ENCODE measurements around the gene CDH4.

DNA sequence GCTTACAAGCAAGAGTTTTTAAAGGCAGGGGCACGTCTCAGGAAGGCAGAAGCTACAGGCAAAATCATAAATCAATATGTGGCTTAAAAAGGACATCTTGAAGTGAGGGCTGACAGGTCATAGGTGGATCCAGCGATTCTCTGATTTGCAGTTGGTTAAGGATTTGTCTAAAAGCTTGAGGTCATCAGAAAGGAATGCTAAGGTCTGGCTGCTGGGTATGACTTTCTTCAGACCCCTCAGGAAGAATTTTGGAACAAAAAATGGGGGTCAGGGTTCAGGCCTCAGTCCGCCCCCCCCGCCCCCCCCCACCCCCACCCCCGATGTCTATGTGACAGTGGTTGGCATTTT, 261.9 kb downstream of the CDH4 start:
- TF ChIP-seq, protein P1, sequence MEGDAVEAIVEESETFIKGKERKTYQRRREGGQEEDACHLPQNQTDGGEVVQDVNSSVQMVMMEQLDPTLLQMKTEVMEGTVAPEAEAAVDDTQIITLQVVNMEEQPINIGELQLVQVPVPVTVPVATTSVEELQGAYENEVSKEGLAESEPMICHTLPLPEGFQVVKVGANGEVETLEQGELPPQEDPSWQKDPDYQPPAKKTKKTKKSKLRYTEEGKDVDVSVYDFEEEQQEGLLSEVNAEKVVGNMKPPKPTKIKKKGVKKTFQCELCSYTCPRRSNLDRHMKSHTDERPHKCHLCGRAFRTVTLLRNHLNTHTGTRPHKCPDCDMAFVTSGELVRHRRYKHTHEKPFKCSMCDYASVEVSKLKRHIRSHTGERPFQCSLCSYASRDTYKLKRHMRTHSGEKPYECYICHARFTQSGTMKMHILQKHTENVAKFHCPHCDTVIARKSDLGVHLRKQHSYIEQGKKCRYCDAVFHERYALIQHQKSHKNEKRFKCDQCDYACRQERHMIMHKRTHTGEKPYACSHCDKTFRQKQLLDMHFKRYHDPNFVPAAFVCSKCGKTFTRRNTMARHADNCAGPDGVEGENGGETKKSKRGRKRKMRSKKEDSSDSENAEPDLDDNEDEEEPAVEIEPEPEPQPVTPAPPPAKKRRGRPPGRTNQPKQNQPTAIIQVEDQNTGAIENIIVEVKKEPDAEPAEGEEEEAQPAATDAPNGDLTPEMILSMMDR (tag by site-specific recombination; IDR thresholded peaks at IDR 0.05): no peak
- TF ChIP-seq ZNF146 (tag by site-specific recombination; IDR thresholded peaks at IDR 0.05): no peak
- TF ChIP-seq EGR2 (tag by site-specific recombination; IDR thresholded peaks at IDR 0.05; ENCODE audit: low read depth): no peak
- TF ChIP-seq ZNF707 (tag by site-specific recombination; IDR thresholded peaks at IDR 0.05): no peak
- TF ChIP-seq ZNF324 (tag by site-specific recombination; IDR thresholded peaks at IDR 0.05): no peak
- TF ChIP-seq, protein P2, sequence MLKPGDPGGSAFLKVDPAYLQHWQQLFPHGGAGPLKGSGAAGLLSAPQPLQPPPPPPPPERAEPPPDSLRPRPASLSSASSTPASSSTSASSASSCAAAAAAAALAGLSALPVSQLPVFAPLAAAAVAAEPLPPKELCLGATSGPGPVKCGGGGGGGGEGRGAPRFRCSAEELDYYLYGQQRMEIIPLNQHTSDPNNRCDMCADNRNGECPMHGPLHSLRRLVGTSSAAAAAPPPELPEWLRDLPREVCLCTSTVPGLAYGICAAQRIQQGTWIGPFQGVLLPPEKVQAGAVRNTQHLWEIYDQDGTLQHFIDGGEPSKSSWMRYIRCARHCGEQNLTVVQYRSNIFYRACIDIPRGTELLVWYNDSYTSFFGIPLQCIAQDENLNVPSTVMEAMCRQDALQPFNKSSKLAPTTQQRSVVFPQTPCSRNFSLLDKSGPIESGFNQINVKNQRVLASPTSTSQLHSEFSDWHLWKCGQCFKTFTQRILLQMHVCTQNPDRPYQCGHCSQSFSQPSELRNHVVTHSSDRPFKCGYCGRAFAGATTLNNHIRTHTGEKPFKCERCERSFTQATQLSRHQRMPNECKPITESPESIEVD (tag by site-specific recombination; IDR thresholded peaks at IDR 0.05): no peak
